Suppressor macrophage treated with lipopolysaccharide for 4 hours (primary cell): ENCODE data around the gene LHX2.

ENCODE experiments used
- DNase-seq: peaks from one replicate; pipeline ENCODE4 v3.0.0-alpha.2; 2020

The LHX2 gene

GRCh38 chr9:124035001-124035650 lies 23.6 kb downstream of the LHX2 start:
- no peak for DNase-seq

- DNase-seq: no peak
Observed at GRCh38 chr9:124036578-124036977, 25.0 kb downstream of the LHX2 start.

- no peak for DNase-seq
Observed at GRCh38 chr9:124037790-124038189, 26.2 kb downstream of the LHX2 start.

- DNase-seq: no peak
Observed at GRCh38 chr9:124038239-124038638, 26.7 kb downstream of the LHX2 start.

- DNase-seq: no peak
Observed at GRCh38 chr9:124038790-124039633, 27.4 kb downstream of the LHX2 start.

- DNase-seq: no peak
Observed at GRCh38 chr9:124040186-124040931, 28.8 kb downstream of the LHX2 start.

- peak; percentile 66 for DNase-seq
Observed at GRCh38 chr9:124040935-124041816, 29.6 kb downstream of the LHX2 start.

- DNase-seq: no peak
Observed at GRCh38 chr9:124041817-124042116, 30.2 kb downstream of the LHX2 start.

GRCh38 chr9:124042201-124042721 lies 30.7 kb downstream of the LHX2 start:
- no peak for DNase-seq

GRCh38 chr9:124044448-124044847 lies 32.9 kb downstream of the LHX2 start:
- no peak for DNase-seq

- peak; percentile 52 for DNase-seq
Observed at GRCh38 chr9:124045076-124045829, 33.7 kb downstream of the LHX2 start.

- no peak for DNase-seq
Observed at GRCh38 chr9:124045830-124046177, 34.2 kb downstream of the LHX2 start.

GRCh38 chr9:124046189-124046588 lies 34.6 kb downstream of the LHX2 start:
- DNase-seq: no peak

GRCh38 chr9:124047251-124047672 lies 35.7 kb downstream of the LHX2 start:
- DNase-seq: no peak

GRCh38 chr9:124050955-124051354 lies 39.4 kb downstream of the LHX2 start:
- DNase-seq: no peak

GRCh38 chr9:124052401-124052800 lies 40.8 kb downstream of the LHX2 start:
- no peak for DNase-seq

- peak; percentile 26 for DNase-seq
Observed at GRCh38 chr9:124054582-124055227, 43.1 kb downstream of the LHX2 start.

- no peak for DNase-seq
Observed at GRCh38 chr9:124060844-124061605, 49.5 kb downstream of the LHX2 start.

GRCh38 chr9:124062172-124062571 lies 50.6 kb downstream of the LHX2 start:
- DNase-seq: no peak

- no peak for DNase-seq
Observed at GRCh38 chr9:124066783-124067577, 55.4 kb downstream of the LHX2 start.
